Measurements from ENCODE around the gene SHANK3. TPM values are rescaled to one million over a fixed set of nuclear protein-coding genes. Genes with fewer than 3 reads are reported as not detected.

Gene SHANK3
- total and polyA plus RNA-seq, 2 donors (not counting 1 experiment from before 2014, with no cell fraction given): not detected

DNA sequence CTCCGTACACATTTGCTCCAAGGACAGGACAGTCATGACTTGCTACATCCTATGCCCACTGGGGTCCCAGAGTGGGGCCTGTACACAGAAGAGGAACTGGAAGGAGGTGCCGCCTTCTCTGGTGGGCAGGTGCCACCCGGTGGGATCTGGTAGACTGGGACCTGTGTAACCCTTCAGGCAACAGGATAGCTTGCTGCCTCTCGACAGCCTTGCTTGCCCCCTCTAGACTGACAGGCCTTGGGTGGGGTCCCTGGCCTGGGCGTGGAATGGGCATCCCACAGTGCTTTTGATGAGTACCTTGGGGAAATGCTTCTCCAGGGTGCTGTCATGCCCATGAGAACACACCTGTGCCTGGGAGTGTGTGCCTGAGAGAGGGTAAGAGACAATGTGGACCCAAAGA, 15.8 kb downstream of the SHANK3 start:
- no peak overlapping the region for H3K9ac ChIP-seq (ENCODE audit: low read length)
- no peak overlapping the region for H2AFZ ChIP-seq (ENCODE audit: insufficient read depth, low read depth, low read length, poor library complexity, severe bottlenecking)
- intact Hi-C loops (cut with micrococcal nuclease): no loop called here
- ChIA-PET POLR2A (no interaction called here), CTCF (no interaction called here)
- TF ChIP-seq, protein P1, sequence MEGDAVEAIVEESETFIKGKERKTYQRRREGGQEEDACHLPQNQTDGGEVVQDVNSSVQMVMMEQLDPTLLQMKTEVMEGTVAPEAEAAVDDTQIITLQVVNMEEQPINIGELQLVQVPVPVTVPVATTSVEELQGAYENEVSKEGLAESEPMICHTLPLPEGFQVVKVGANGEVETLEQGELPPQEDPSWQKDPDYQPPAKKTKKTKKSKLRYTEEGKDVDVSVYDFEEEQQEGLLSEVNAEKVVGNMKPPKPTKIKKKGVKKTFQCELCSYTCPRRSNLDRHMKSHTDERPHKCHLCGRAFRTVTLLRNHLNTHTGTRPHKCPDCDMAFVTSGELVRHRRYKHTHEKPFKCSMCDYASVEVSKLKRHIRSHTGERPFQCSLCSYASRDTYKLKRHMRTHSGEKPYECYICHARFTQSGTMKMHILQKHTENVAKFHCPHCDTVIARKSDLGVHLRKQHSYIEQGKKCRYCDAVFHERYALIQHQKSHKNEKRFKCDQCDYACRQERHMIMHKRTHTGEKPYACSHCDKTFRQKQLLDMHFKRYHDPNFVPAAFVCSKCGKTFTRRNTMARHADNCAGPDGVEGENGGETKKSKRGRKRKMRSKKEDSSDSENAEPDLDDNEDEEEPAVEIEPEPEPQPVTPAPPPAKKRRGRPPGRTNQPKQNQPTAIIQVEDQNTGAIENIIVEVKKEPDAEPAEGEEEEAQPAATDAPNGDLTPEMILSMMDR (IDR thresholded peaks at IDR 0.05): no peak
- TF ChIP-seq EZH2 (IDR thresholded peaks at IDR 0.05; ENCODE audit: borderline replicate concordance, insufficient read depth, low read depth, low read length, poor library complexity, severe bottlenecking): no peak
- H3K4me1 Mint-ChIP-seq: peaks cover 5% of the 10 kb centered on the region
- DNase-seq (no peak), ATAC-seq (ENCODE audit: low read depth) (no peak)
- no peaks in the 10 kb centered on the region for H3K36me3 ChIP-seq (replicated peaks in 1 of 2; ENCODE audit: control extremely low read depth in 1 of 2, control insufficient read depth in 1 of 2, extremely low read depth in 1 of 2, insufficient read depth in 2 of 2, low read length in 1 of 2)
- H3K27me3 Mint-ChIP-seq: peaks cover 8% of the 10 kb centered on the region
- no peaks in the 10 kb centered on the region for H3K9me3 Mint-ChIP-seq (ENCODE audit: insufficient read depth)
- H3K4me3 Mint-ChIP-seq: no peak overlapping the region
- H3K27me3 ChIP-seq (replicated peaks in 1 of 4; ENCODE audit: control extremely low read depth in 1 of 4, control insufficient read depth in 3 of 4, insufficient read depth in 4 of 4, low read length in 3 of 4): no peaks in the 10 kb centered on the region
- H3K4me2 ChIP-seq (replicated peaks; ENCODE audit: low read depth, low read length, poor library complexity, severe bottlenecking): no peak overlapping the region
- 73% methylated on average over 4 of the region's 5 CpGs for WGBS (ENCODE audit: insufficient coverage)
- H3K79me2 ChIP-seq (ENCODE audit: control insufficient read depth, insufficient read depth, low read length): no peaks in the 10 kb centered on the region
- H3K27ac Mint-ChIP-seq: no peak overlapping the region
- H4K20me1 ChIP-seq (ENCODE audit: control insufficient read depth, insufficient read depth, low read length, poor library complexity, severe bottlenecking): no peaks in the 10 kb centered on the region
- no peak overlapping the region for H3K4me3 ChIP-seq (ENCODE audit: control extremely low read depth in 1 of 5, extremely low read depth in 1 of 5, insufficient read depth in 1 of 5, low read depth in 2 of 5, low read length in 4 of 5)
- peaks cover 0 to 6% (median 0%) of the 10 kb centered on the region in 3 donors for H3K9me3 ChIP-seq (ENCODE audit: control extremely low read depth in 1 of 3, control insufficient read depth in 2 of 3, insufficient read depth in 1 of 3, low read length in 2 of 3)
- H3K27ac ChIP-seq (ENCODE audit: low read length in 2 of 2): no peak overlapping the region
- H3K4me1 ChIP-seq (ENCODE audit: control insufficient read depth in 2 of 2, insufficient read depth in 2 of 2, low read length in 2 of 2): no peaks in the 10 kb centered on the region

DNA sequence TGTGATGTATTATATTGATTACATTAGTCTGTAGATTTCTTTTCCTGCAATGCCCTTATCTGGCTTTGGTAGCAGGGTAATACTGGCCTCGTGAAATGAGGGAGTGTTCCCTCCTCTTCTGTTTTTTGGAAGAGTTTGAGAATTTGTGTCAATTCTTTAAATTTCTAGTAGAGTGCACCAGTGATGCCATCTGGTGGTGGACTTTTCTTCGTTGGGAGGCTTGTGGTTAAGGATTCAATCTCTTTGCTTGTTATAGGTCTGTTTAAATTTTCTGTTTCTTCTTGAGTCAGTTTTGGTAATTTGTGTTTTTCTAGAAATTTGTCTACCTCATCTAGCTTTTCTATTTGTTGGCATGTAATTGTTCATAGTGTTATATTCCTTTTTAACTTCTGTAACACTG, 18.9 kb downstream of the SHANK3 start:
- ChIA-PET CTCF (no interaction called here), POLR2A (no interaction called here)
- no peaks in the 10 kb centered on the region for H3K4me1 ChIP-seq (ENCODE audit: control insufficient read depth in 2 of 2, insufficient read depth in 2 of 2, low read length in 2 of 2)
- TF ChIP-seq, protein P1 (IDR thresholded peaks at IDR 0.05): peak; percentile 62
- TF ChIP-seq EZH2 (IDR thresholded peaks at IDR 0.05; ENCODE audit: borderline replicate concordance, insufficient read depth, low read depth, low read length, poor library complexity, severe bottlenecking): no peak
- peaks cover 0 to 6% (median 0%) of the 10 kb centered on the region in 3 donors for H3K9me3 ChIP-seq (ENCODE audit: control extremely low read depth in 1 of 3, control insufficient read depth in 2 of 3, insufficient read depth in 1 of 3, low read length in 2 of 3)
- DNase-seq (peak; percentile 41), ATAC-seq (ENCODE audit: low read depth) (no peak)
- H3K36me3 ChIP-seq (replicated peaks in 1 of 2; ENCODE audit: control extremely low read depth in 1 of 2, control insufficient read depth in 1 of 2, extremely low read depth in 1 of 2, insufficient read depth in 2 of 2, low read length in 1 of 2): no peaks in the 10 kb centered on the region
- intact Hi-C loops (cut with micrococcal nuclease): no loop called here
- Mint-ChIP-seq H3K4me3 (no peak overlapping the region), H3K9me3 (ENCODE audit: insufficient read depth) (no peaks in the 10 kb centered on the region), H3K4me1 (peaks cover 5% of the 10 kb centered on the region), H3K27me3 (peaks cover 9% of the 10 kb centered on the region), H3K27ac (no peak overlapping the region)
- H3K27ac ChIP-seq (ENCODE audit: low read length in 2 of 2): no peak overlapping the region
- no peaks in the 10 kb centered on the region for H3K27me3 ChIP-seq (replicated peaks in 1 of 4; ENCODE audit: control extremely low read depth in 1 of 4, control insufficient read depth in 3 of 4, insufficient read depth in 4 of 4, low read length in 3 of 4)
- no peaks in the 10 kb centered on the region for H3K79me2 ChIP-seq (ENCODE audit: control insufficient read depth, insufficient read depth, low read length)
- H4K20me1 ChIP-seq (ENCODE audit: control insufficient read depth, insufficient read depth, low read length, poor library complexity, severe bottlenecking): no peaks in the 10 kb centered on the region
- H3K4me3 ChIP-seq (ENCODE audit: control extremely low read depth in 1 of 5, extremely low read depth in 1 of 5, insufficient read depth in 1 of 5, low read depth in 2 of 5, low read length in 4 of 5): no peak overlapping the region
- 29% methylated on average over 1 of the region's 2 CpGs for WGBS (ENCODE audit: insufficient coverage)
- H2AFZ ChIP-seq (ENCODE audit: insufficient read depth, low read depth, low read length, poor library complexity, severe bottlenecking): no peak overlapping the region
- H3K9ac ChIP-seq (ENCODE audit: low read length): no peak overlapping the region
- no peak overlapping the region for H3K4me2 ChIP-seq (replicated peaks; ENCODE audit: low read depth, low read length, poor library complexity, severe bottlenecking)
